Panc1 (cell line): ENCODE results near the gene LSMEM2. TPM values are rescaled to one million over a fixed set of nuclear protein-coding genes. Genes with fewer than 3 reads are reported as not detected.
"Not testable (repeated sequence)": the region's sequence is repeated elsewhere in the genome, so short reads cannot be mapped to it uniquely, and the experiment has no call there.

Experiments
- ATAC-seq: fragments of 200-7000 bp; cut with Tn5 transposase; 2 replicates; pipeline ENCODE4 v1.9.1; 2020; ENCODE audit warnings: mild to moderate bottlenecking, moderate library complexity
- BruUV-seq: library from RNA; stranded (reverse); fragments of 400-500 nt; replicated peaks from 2 replicates; lab custom pipeline; 2021; lab: Mats Ljungman, UMichigan
- CTCF ChIA-PET: fragments of 300-600 bp; sonication (Branson Sonifier 250); formaldehyde crosslinking; loops from one replicate; lab custom pipeline; 2022; ENCODE audit warnings: antibody characterized with exemption; lab: Charles Lee
- POLR2A ChIA-PET: fragments of 300-600 bp; sonication (Branson Sonifier 250); formaldehyde crosslinking; loops from one replicate; lab custom pipeline; 2022; ENCODE audit warnings: antibody characterized with exemption; lab: Charles Lee
- DNase-seq: peaks from one replicate; pipeline ENCODE4 v3.0.0-alpha.2; 2010; ENCODE audit warnings: low read depth, low spot score
- H3K27ac ChIP-seq: 2 replicates; pipeline ENCODE4 v1.5.1; 2011; ENCODE audit warnings: mild to moderate bottlenecking, low read length, inconsistent platforms
- H3K27me3 ChIP-seq: fragments of 200-500 bp; sonication (Bioruptor generic); 2 replicates; pipeline ENCODE4 v1.6.0; 2014; ENCODE audit warnings: low read length, inconsistent platforms; ENCODE audit not compliant: control insufficient read depth, insufficient read depth
- H3K36me3 ChIP-seq: fragments of 200-500 bp; sonication (Bioruptor generic); 2 replicates; pipeline ENCODE4 v1.5.1; 2014; ENCODE audit warnings: inconsistent platforms, mild to moderate bottlenecking, low read length, moderate library complexity; ENCODE audit not compliant: control insufficient read depth, insufficient read depth
- H3K4me1 ChIP-seq: 2 replicates; pipeline ENCODE4 v1.5.1; 2011; ENCODE audit warnings: inconsistent platforms, mild to moderate bottlenecking, low read length, moderate library complexity; ENCODE audit not compliant: control insufficient read depth, insufficient read depth
- H3K4me3 ChIP-seq, 2 experiments: 2 replicates each; pipeline ENCODE4 v1.5.1; 2011 to 2012; ENCODE audit warnings: low read depth in 2 of 2, low read length in 2 of 2, mild to moderate bottlenecking in 2 of 2, inconsistent platforms in 1 of 2, moderate library complexity in 1 of 2
- H3K9me3 ChIP-seq: fragments of 200-500 bp; sonication (Bioruptor generic); 2 replicates; pipeline ENCODE4 v1.5.1; 2014; ENCODE audit warnings: low read depth, mild to moderate bottlenecking, inconsistent platforms, low read length, moderate library complexity; ENCODE audit not compliant: control insufficient read depth, insufficient read depth
- CTCF ChIP-seq: fragments of 450-650 bp; IDR thresholded peaks from 2 replicates; pipeline ENCODE4 v1.5.1; 2017; ENCODE audit warnings: mild to moderate bottlenecking
- POLR2AphosphoS5 ChIP-seq: IDR thresholded peaks from 2 replicates; pipeline ENCODE4 v1.6.1; 2012; ENCODE audit warnings: mild to moderate bottlenecking, low read depth, low read length, moderate library complexity
- REST ChIP-seq, 2 experiments: IDR thresholded peaks; 2 replicates each; pipeline ENCODE4 v1.6.1; 2011 to 2012; ENCODE audit warnings: low read depth in 2 of 2, control low read depth in 1 of 2, low read length in 1 of 2, mild to moderate bottlenecking in 1 of 2, moderate library complexity in 1 of 2; ENCODE audit not compliant: insufficient read depth in 1 of 2
- SIN3A ChIP-seq: IDR thresholded peaks from 2 replicates; pipeline ENCODE4 v1.6.1; 2012; ENCODE audit warnings: low read depth, mild to moderate bottlenecking, low read length, moderate library complexity, borderline replicate concordance; ENCODE audit not compliant: insufficient read depth
- TCF7L2 ChIP-seq: IDR thresholded peaks from 2 replicates; pipeline ENCODE4 v1.6.1; 2011; ENCODE audit warnings: mild to moderate bottlenecking, low read depth, low read length, inconsistent platforms
- in situ Hi-C: cut with HindIII; loops from 2 replicates; pipeline ENCODE4 v1.10.0; 2016; ENCODE audit warnings: low sequenced_read_pairs, low pct_unique_long_range_greater_than_20kb
- intact Hi-C: fragments of 100-400 bp; cut with micrococcal nuclease; formaldehyde crosslinking; loops from one replicate; pipeline ENCODE4 v1.10.0; 2022; ENCODE audit not compliant: unreplicated experiment
- total RNA-seq: library from RNA; stranded (reverse); gene quantifications from one replicate; pipeline ENCODE4 v1.2.1, GENCODE V29; 2021; ENCODE audit not compliant: unreplicated experiment

LSMEM2 gene
- total RNA-seq, 1 experiment from 2014 or later: not detected

DNA sequence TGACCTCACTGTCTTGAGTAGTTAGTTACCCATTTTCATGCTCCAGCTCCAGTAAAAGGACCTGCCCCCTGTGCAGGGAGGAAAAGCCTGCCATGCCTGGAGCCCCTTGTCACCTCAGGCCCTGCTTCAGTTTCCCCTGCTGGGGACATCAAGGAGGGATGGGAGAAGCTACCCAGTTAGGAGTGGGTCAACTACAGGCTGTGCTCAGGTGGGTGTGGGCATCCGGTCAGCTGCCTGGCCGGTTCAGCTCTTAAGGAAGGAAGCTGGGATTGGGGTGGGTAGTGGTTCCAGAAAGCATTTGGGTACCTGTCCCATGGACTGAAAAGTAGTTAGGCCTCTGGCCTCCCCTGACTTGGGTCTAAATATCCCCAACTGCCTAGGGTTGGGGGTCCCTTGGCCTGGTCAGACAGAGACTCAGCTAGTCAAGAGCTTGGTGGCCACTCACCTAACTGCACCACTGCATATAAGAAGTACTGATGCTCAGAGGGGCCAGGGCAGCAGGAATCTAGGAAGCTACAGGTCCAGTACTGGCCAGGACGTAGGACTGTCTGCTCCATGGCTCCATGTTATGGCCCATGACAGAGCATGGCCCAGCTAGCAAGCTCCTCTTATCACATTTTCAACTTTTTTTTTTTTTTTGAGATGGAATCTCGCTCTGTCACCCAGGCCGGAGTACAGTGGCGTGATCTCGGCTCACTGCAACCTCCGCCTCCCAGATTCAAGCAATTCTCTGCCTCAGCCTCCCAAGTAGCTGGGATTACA lies 549 bp downstream of the LSMEM2 start:
- CTCF ChIA-PET: interaction anchor here (0.6 kb wide), 2 partner anchors 25 to 32 kb away, joined by 4 to 6 read pairs; no protein-coding TSS in a partner anchor
- in situ Hi-C loops (no loop called here), intact Hi-C loops (no loop called here)
- H3K27ac ChIP-seq: no peak overlapping the region
- no peaks in the 10 kb centered on the region for H3K4me1 ChIP-seq
- no peaks in the 10 kb centered on the region for H3K9me3 ChIP-seq
- POLR2A ChIA-PET: no interaction called here
- no TSS peak for BruUV-seq
- H3K4me3 ChIP-seq: no peak overlapping the region
- H3K27me3 ChIP-seq: no peaks in the 10 kb centered on the region
- no peak for TF ChIP-seq POLR2AphosphoS5
- TF ChIP-seq CTCF: no peak
- no peak for TF ChIP-seq SIN3A
- TF ChIP-seq TCF7L2: no peak
- no peak for TF ChIP-seq REST (IDR thresholded peaks at IDR 0.05; ENCODE audit: insufficient read depth in 1 of 2, low read depth in 2 of 2, low read length in 1 of 2)
- no peak for ATAC-seq
- DNase-seq: no peak
- no peaks in the 10 kb centered on the region for H3K36me3 ChIP-seq

- H3K36me3 ChIP-seq, DNase-seq, H3K4me3 ChIP-seq, H3K4me1 ChIP-seq, H3K27ac ChIP-seq, BruUV-seq, in situ Hi-C loops, CTCF ChIA-PET, intact Hi-C loops, H3K27me3 ChIP-seq, POLR2A ChIA-PET, H3K9me3 ChIP-seq: not testable (repeated sequence)
- 0 out of 2 replicates have a peak, but pooled peaks have one; percentile 20 for ATAC-seq
These were observed 5.2 kb downstream of the LSMEM2 start for GRCh38 chr3:50284121-50284520.
